GM18907 (cell line): Measurements from ENCODE around the gene LARGE1.
"Not testable (repeated sequence)": the region's sequence is repeated elsewhere in the genome, so short reads cannot be mapped to it uniquely, and the experiment has no call there.

Source experiments
- ATAC-seq: cut with Tn5 transposase; IDR thresholded peaks from one replicate; pipeline ENCODE4 v1.9.1; 2021; ENCODE audit warnings: mild to moderate bottlenecking, moderate library complexity; ENCODE audit not compliant: unreplicated experiment

Gene LARGE1

DNA sequence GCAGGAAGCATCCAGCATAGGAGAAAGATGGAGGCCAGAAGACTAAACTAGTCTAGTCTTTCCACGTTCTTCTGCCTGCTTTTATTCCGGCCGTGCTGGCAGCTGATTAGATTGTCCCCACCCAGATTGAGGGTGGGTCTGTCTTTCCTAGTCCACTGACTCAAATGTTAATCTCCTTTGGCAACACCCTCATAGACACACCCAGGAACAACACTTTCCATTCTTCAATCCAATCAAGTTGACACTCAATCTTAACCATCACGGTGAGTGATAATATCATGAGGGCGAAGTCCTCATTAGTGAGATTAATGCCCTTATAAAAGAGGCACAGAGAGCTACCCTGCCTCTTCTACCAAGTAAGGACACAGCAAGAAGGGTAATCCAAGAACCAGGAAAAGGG is 424.2 kb downstream of the LARGE1 start:
- no peak for ATAC-seq

DNA sequence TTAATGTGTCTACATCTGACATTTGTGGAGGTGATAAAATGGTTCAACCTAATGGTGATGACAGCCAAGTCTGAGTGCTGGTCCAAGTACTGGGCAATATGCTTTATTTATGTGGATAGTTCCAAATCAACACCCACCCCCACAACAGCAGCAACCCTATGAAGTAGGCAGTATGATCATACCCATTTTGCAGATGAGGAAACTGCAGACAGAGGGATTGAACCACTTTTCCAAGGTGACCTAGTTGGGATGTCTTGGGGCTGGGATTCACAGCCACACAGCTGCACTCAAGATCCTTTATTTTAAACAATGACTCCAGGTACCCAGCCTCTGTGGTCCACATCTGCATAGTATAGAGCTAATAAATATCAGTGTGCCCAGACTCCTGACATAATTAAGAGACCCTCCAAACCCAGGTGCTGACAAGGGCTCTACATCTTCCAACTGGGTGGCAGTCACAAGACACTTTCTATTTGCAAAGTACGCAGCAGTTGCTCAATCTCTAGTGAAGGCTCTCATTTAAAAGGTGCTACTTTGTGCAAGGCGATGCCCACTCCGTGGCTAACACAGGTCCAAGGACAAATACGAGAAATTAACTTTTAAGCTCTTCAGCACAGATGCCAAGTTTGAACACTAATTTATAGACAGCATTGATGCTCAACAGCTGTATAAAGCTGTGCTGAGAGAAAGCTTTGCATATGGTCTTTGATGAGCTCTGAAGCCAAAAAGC is 426.6 kb downstream of the LARGE1 start:
- no peak for ATAC-seq

DNA sequence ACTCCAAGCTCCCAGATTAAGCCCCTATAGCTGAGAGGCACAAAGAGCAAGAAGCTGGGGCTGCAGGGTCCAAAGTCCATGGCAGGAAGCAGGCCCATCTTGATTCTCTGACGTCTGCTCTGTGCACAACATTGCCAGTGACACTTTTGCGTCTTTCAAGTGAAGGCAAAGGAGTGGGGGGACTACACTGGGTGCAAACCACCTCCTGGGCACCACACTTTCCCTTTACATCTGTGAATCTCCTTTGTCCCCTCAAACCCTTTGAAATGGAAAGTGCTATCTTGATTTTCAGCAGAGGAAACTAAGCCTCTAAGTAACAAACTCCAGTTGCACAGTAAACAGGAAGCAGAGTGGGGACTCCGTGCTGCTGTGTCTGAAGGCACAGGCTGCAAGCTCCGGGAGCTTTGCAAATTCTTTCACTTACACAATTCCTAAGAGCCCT is 428.0 kb downstream of the LARGE1 start:
- no peak for ATAC-seq

DNA sequence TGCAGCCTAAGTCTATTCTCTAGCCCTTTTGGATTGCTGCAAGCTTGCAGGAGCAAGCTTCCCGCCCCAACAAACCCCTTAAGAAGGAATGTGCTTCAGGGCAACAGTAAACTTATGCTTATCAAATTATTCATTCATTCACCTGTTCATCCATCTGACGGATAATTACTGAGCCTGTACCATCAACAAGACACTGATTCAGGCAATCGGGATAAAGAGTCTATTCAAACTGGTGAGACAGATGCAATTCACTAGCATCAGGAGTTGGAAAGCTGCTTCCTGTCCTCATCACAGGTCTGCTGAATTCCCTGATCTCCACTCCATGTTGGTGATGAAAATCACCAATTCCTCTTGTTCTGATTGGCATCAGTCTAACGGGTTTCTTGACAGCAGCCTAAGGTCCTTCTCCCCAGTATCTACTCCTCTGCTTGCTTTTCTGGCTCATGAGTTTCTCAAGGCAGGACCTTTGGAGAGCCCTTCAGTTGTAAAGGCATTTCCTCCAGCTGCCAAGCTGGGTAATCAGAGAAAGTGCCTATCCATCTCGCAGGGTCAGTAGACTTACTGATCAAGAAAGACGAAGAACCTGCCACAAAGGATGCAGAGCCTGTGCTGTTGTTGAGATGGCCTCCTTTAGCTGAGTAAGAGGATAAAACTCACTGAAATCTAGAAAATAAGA is 433.1 kb downstream of the LARGE1 start:
- no peak for ATAC-seq

DNA sequence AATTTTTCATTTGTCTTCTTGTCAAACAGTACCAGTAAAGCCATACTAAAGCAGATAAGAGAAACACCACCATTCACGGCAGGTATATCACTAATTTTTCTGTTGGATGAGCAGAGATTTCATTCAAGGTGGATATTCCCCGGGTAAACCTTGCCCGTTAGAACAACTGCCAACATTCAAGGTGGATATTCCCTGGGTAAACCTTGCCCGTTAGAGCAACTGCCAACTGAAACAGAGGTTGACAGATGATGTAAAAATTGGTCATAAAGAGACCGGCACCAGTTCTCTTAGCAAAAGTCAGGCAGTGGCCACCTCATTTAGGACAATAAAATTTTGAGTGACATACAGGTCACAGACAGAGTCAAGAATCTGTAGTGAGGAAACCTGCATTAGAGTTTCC is 438.7 kb downstream of the LARGE1 start:
- ATAC-seq = no peak

DNA sequence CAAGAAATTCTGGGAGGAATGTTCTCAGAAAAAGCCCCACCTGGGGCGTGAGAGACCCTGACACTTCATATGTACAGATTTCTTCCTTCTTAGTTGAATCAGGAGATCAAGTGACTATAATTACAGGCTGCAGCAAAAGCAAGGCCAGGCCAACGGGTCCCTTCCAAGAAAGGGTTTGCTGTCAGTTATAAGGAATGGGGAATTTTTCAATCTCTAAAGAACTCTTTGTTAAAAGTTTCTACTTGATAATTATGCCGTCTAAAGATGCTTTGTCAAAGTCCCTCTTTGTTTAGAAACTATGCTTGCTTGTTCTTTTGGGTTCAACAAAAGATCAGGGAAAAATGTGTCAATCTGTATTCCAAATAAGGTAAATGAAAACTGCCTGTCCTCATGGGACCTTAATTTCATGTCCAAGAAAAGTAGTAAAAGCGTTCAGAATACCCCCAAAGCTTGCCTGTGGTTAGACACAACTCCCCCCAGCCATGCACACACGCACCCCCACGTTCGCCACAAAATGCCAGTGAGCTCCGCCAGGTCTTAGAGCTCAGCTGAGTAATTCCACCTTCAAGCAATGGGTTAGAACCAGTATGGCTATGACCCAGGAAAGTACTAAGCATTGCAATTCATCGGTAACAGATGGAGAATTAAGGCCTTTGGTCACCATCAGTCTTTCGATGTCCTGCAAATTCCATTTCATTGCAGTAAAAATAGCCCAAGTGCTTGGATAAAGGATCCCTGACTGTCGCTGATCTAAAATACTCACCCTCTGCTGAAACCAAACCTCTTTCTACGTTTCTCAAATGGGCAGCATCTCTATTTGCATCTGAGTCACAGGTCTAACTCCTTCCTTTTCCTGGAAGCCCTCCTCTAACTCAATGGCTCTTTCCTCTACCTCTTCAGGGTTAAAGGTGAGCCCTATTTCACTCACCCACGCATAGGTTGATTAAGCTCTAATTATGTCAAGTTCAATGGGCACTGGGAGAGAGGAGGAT is 442.9 kb downstream of the LARGE1 start:
- ATAC-seq = no peak

DNA sequence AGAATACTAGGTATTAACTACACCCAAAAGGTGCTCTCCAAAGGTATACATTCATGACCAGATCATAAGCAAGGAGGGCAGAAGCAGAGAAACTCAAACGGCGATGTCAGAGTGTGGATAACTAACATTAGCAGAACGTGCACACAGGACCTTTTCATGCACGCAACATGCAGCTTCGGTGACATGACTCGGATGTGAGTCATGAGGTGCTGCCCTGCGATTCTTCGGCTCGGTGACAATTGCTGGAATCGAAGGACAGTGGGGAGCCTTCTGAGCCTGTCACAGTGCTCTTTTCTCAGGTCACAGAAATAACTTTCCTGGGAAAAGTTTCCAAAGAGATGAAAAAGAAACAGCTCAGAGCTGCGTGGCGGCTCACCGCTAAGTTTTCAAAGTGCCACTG is 443.6 kb downstream of the LARGE1 start:
- ATAC-seq = no peak

DNA sequence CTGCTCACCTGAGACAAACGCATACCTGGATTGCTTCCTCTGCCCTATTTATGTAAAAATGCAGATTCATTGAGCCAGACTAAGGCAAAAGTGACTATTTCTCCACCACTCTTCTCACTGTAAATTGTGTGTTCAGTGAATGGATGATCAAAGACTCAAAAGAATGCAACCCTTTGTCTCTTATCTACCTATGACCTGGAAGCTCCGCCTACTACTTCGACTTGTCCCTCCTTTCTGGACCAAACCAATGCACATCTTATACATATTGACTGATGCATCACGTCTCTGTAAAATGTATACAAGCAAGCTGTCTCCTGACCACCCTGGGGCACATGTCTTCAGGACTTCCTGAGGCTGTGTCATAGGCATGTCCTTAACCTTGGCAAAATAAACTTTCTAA is 444.1 kb downstream of the LARGE1 start:
- no peak for ATAC-seq

DNA sequence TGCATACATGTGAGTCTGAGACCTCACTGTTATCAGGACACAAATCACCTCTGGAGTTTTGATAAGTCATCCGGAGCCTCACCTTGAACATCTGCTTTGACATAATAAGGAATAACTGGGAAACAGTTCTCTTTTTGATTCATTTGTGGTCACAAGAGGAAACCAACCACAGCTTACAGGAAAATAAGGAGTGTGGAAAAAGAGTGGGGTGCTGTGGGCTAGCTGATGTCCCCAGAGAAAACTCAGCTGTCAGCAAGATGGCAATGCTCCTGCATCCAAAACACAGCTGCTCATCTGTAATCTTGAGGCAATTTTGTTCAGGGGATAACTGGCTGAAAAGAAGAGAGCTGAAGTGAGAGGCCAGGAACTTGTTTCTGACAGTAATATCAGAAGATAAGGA is 445.7 kb downstream of the LARGE1 start:
- ATAC-seq = no peak

DNA sequence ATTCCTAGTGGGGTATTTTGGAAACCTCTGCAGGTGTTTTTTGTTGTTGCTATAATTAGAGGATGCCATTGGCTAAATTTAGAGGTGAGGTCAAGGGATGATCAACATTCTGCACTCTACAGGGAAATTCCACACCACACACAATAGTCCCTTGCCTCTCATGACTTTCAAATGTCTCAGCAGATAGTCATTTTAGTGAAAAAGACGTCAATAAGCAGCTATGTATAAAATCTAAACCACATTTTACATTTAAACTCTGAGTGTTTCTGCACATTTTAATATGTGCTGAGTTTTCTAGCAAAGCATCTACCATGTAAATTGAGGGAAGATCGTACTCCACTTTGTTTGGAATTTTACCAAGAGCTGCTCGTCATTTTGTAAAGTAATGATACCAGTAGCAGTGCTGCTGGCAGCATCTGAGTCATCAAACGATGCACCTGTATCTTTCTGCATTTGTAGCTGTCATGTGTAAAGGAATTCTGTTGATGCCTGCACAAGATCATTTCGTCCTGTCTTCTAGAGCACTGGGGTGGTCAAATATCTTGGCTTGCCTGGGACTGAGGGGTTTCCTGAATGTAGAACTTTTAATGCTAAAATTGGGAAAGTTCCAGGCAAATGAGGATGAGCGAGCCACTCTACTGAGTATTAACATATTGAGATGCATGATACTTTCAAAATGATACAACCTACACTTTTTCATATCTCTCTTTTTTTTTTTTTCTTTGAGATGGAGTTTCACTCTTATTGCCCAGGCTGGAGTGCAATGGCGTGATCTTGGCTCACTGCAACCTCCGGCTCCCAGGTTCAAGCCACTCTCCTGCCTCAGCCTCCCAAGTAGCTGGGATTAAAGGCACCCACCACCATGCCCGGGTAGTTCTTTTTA is 447.6 kb downstream of the LARGE1 start:
- peak; percentile 66 for ATAC-seq

DNA sequence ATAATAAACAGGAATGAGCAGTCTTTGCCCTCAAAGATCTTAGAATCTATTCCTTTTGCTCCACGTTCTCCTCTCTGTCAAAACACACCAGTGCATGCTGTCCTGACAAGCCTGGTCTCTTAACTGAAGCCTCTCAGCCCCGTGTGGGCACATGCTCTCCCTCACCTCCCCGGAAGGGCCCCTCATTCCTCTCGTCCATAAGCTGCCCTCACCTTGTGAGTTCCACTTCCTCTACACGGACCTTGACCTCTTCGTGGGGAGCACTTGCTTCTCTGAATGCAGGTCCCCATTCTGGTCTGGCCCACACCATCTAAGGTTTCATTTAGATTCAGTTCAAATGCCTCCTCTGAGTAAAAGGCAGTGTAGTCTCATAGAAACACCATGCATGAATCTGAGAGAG is 449.8 kb downstream of the LARGE1 start:
- no peak for ATAC-seq

DNA sequence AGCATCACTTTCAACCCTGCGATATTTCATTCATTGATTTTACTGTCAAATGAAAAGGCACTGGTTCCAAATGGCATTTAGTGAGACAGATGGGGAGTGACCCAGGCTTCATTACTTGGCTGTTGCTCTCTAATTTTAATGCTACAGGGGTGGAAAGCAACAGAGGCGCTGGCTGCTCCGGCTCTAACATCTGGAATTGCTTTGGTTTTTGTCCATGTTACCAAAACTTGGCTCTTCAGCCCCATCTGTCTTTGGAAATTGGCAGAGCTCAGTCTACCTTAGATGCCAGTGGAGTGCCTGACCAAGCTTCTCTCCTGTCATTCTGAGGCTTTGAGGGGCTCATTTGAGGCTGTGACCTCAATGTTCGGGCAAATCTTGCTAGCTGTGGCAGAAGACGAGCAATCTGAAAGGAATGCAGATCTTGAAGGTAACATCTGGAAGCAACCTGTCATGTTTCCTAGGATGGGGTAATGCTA is 452.6 kb downstream of the LARGE1 start:
- ATAC-seq = no peak

DNA sequence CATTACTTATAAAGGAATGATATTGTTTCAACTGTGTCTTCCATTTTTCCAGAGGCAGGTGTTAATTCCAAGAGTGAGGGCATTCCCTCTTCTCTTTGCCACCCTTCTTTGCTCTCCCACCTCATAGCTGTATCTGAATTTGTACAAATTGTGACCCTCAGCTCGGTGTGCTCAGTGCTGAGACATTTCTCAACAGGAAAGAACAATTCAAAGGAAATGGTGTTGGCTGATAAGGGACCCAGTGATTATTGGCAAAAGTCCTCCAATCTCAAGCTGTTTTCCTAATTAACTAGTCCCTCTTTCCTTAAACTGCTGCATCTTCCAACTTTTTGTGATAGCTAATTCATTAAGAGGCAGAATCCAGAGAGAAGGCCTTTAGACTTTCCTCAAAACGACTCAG is 453.2 kb downstream of the LARGE1 start:
- ATAC-seq = no peak

DNA sequence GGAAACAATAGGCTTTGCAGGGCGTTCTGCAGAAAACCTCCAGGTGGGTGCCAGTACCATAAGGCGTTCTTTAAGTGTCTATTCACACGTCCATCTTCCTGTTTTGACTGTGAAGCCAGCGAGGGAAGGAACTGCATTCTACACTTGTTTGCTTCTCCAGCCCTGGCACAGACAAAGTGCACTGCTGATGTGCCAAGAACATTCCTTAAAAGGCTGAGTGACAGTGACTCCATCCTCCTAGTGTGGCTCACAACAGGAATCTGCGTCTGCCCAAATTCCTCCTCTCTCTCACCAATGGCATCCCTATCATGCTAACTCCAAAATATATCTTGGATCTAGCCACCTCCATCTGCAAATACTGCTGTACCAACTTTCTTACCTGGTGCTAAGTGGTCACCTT is 454.7 kb downstream of the LARGE1 start:
- no peak for ATAC-seq

DNA sequence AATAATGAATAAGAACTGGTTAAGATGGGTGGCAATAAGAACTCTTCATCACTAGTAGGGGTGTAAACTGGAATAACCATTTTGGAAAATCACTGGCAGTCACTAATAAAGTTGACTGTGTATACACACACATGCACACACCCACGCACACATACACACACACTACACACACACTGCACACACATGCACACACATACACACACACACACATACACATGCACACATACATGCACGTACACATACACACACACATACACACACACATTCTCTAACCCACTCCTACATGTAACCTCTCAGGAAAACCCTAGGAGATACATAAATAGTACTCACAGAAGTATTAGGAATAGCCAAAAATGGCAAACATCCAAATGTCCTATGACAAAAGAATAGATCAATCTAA is 455.6 kb downstream of the LARGE1 start:
- no peak for ATAC-seq

DNA sequence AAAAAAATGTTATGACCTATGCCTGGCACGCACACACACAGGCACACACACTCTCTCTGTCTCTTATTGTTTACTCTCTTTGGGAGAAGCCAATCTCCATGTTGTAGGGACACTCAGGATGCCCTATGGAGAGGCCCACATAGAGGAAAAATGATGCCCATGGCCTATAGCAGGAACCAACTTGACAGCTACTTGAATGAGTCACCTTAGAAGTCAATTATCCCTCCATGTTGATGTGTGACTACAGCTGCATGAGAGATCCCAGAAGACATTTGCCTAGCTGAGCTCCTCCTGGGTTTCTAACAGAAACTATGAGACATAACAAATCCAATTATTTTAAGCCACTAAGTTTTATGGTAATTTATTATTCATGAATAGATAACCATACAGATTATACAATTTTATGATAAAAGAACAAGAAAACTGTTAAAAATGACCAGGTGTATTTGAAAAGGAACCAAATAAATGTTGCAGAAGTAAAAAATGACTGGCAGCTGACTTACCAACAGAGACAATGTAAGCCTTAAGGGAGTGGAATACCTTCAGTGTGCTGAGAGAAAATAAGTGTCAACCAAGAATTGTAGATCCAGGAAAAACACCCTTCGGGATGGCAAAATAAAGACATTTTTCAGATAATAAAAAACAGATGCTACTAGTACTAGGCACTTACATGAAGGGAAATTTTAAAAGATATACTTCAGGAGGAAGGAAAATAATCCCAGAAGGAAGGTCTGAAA is 458.4 kb downstream of the LARGE1 start:
- ATAC-seq = no peak

DNA sequence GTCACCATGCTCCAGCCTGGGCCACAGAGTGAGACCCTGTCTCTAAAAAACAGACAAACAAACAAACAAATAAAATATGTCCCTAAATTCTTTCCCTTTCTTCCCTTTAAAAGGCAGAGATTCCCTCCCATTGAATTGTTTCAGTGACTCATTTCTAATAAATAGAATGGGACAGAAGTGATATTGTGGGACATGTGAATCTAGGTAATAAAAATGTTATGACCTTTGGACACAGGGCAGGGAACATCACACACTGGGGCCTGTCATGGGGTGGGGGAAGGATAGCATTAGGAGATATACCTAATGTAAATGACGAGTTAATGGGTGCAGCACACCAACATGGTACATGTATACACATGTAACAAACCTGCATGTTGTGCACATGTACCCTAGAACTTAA is 459.0 kb downstream of the LARGE1 start:
- ATAC-seq = not testable (repeated sequence)

DNA sequence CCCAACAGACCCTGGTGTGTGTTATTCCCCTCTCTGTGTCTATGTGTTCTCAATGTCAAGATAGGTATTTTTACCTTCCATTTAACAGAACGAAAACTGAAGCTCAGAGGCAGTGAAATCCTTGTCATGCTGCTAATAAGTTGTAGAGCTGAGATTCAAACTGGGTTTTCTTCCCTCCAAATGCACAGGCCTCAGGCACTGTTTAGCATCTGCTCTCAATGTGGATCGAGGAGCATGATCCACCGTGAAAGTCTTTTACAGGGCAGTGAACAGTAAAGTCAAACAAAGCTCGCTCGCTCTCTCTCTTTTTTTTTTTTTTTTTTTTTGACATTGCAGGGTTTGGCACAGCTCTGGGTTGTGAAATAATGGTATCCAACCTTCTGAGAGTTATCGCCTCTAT is 461.1 kb downstream of the LARGE1 start:
- ATAC-seq = no peak

DNA sequence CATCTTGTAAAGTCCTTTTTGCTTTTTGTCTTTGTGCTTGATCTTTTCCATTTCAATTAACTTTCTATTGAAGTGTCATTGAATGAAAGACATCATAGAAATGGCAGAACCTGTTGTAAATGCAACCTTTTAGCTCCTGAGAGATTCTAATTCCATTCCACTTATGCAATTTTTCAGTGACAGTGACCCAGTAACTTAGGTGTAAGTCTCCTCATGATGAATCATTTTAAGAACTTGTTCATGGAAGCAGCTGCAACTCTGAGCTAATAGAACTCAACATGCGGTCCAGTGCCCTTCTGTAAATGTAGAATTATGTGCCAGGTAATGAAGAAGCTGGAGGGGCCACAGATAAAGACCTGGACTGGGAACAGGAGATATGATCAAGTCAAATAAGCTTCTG is 463.8 kb downstream of the LARGE1 start:
- ATAC-seq = no peak

DNA sequence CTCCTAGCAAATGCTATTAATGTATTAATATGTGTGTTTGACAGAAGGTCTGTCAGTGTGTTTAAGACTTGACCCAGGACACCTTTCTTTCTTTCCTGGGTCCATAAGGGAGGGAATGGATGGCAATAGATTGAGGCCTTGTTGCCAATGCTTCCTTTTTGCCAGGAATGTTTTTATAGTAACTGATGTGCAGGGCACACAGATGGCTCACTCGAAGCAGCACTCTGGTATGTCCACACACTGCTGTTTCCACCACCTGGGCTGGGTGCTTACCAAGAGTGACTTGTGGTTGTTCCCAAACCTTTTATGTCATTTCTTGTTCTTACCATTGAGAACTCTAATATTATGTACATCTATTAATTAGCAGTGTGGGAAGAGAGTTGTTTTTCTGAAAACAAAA is 465.2 kb downstream of the LARGE1 start:
- no peak for ATAC-seq
